SK-N-SH (cell line): ENCODE data around the gene CHPF2. TPM values are rescaled to one million over a fixed set of nuclear protein-coding genes. Genes with fewer than 3 reads are reported as not detected.

Experiments used
- CTCF ChIA-PET: fragments of 300-600, 350-600 bp; formaldehyde crosslinking; extraction: SDS; loops from one replicate; lab custom pipeline; 2021; lab: Yijun Ruan, JAX
- POLR2A ChIA-PET: fragments of 350-600 bp; sonication (Branson Sonifier 250); formaldehyde crosslinking; extraction: SDS; loops from one replicate; lab custom pipeline; 2020; ENCODE audit warnings: antibody characterized with exemption, inconsistent platforms; lab: Yijun Ruan, JAX
- DNase-seq: peaks from one replicate; pipeline ENCODE4 v3.0.0; 2012
- H2AFZ ChIP-seq: fragments of 200-600 bp; sonication (generic); 2 replicates; pipeline ENCODE4 v1.8.1; 2016; ENCODE audit warnings: antibody characterized with exemption, mild to moderate bottlenecking, low read depth
- H3F3A ChIP-seq: fragments of 200-600 bp; sonication (generic); replicated peaks from 2 replicates; pipeline ENCODE3; 2016; ENCODE audit warnings: antibody characterized with exemption, mild to moderate bottlenecking; ENCODE audit not compliant: insufficient read depth
- H3K27ac ChIP-seq, 2 experiments: fragments of 200-500 bp in 1 of 2; fragments of 200-600 bp in 1 of 2; sonication (Bioruptor generic) in 1 of 2; sonication (generic), shearing (Covaris generic) in 1 of 2; 2 replicates each; pipeline versions ENCODE4 v1.5.1 to v1.6.1; 2014 to 2016; ENCODE audit warnings: low read depth in 2 of 2, inconsistent platforms in 1 of 2, low read length in 1 of 2, mild to moderate bottlenecking in 1 of 2, mixed read lengths in 1 of 2
- H3K27me3 ChIP-seq: fragments of 200-600 bp; sonication (generic), shearing (Covaris generic); 2 replicates; pipeline ENCODE4 v1.6.1; 2016; ENCODE audit warnings: mixed run types; ENCODE audit not compliant: insufficient read depth
- H3K36me3 ChIP-seq, 2 experiments: fragments of 200-500 bp in 1 of 2; fragments of 200-600 bp in 1 of 2; sonication (Bioruptor generic) in 1 of 2; sonication (generic) in 1 of 2; replicated peaks in 1 of 2; 2 replicates each; pipeline versions ENCODE3 to v1.5.1; 2014 to 2016; ENCODE audit warnings: low read length in 1 of 2, mild to moderate bottlenecking in 1 of 2; ENCODE audit not compliant: insufficient read depth in 2 of 2, control insufficient read depth in 1 of 2
- H3K4me1 ChIP-seq, 2 experiments: fragments of 200-500 bp in 1 of 2; fragments of 200-600 bp in 1 of 2; sonication (Bioruptor generic) in 1 of 2; sonication (generic), shearing (Covaris generic) in 1 of 2; 2 replicates each; pipeline versions ENCODE4 v1.5.1 to v1.6.1; 2014 to 2016; ENCODE audit warnings: low read depth in 1 of 2, low read length in 1 of 2, mixed run types in 1 of 2; ENCODE audit not compliant: insufficient read depth in 2 of 2, control insufficient read depth in 1 of 2
- H3K4me2 ChIP-seq: fragments of 200-600 bp; sonication (generic), shearing (Covaris generic); 2 replicates; pipeline ENCODE4 v1.6.1; 2017; ENCODE audit warnings: mixed run types
- H3K4me3 ChIP-seq, 2 experiments: fragments of 200-500 bp in 1 of 2; fragments of 200-600 bp in 1 of 2; sonication (Bioruptor generic) in 1 of 2; sonication (generic), shearing (Covaris generic) in 1 of 2; 2 replicates each; pipeline versions ENCODE4 v1.5.1 to v1.8.1; 2014 to 2016; ENCODE audit warnings: low read depth in 2 of 2, inconsistent platforms in 1 of 2, low read length in 1 of 2, mild to moderate bottlenecking in 1 of 2, mixed read lengths in 1 of 2, moderate library complexity in 1 of 2
- H3K79me2 ChIP-seq: fragments of 200-600 bp; sonication (generic); 2 replicates; pipeline ENCODE4 v1.8.1; 2017; ENCODE audit warnings: mild to moderate bottlenecking; ENCODE audit not compliant: insufficient read depth
- H3K9ac ChIP-seq: fragments of 200-600 bp; sonication (generic); 2 replicates; pipeline ENCODE4 v1.6.1; 2017; ENCODE audit warnings: mixed run types
- H3K9me2 ChIP-seq: fragments of 200-600 bp; sonication (generic); 2 replicates; pipeline ENCODE4 v1.6.1; 2017; ENCODE audit warnings: mixed run types
- H3K9me3 ChIP-seq: fragments of 200-600 bp; sonication (generic); 2 replicates; pipeline ENCODE4 v1.6.1; 2017; ENCODE audit warnings: mixed run types, mild to moderate bottlenecking, moderate library complexity
- H4K20me1 ChIP-seq: fragments of 200-600 bp; sonication (generic); 2 replicates; pipeline ENCODE4 v1.6.1; 2017; ENCODE audit warnings: mild to moderate bottlenecking, mixed run types; ENCODE audit not compliant: insufficient read depth
- EP300 ChIP-seq, 2 experiments: IDR thresholded peaks; 2 replicates each; pipeline versions ENCODE4 v1.4.0 to v1.6.1; 2012; ENCODE audit warnings: borderline replicate concordance in 1 of 2, low read depth in 1 of 2, low read length in 1 of 2
- FOXM1 ChIP-seq: IDR thresholded peaks from 2 replicates; pipeline ENCODE4 v1.4.0; 2012; ENCODE audit warnings: low read depth, mild to moderate bottlenecking
- GATA2 ChIP-seq: sonication (generic); formaldehyde crosslinking; IDR thresholded peaks from 2 replicates; pipeline ENCODE4 v1.5.0; 2020; ENCODE audit warnings: mild to moderate bottlenecking, missing genetic modification reagents
- JUND ChIP-seq: IDR thresholded peaks from 2 replicates; pipeline ENCODE4 v1.4.0; 2012
- NFIC ChIP-seq: IDR thresholded peaks from 2 replicates; pipeline ENCODE4 v1.4.0; 2012; ENCODE audit warnings: borderline replicate concordance
- PBX3 ChIP-seq: IDR thresholded peaks from 2 replicates; pipeline ENCODE4; 2012
- RAD21 ChIP-seq: IDR thresholded peaks from 2 replicates; pipeline ENCODE4 v1.6.1; 2012; ENCODE audit warnings: mild to moderate bottlenecking, low read length
- SMC3 ChIP-seq: IDR thresholded peaks from 2 replicates; pipeline ENCODE4 v1.6.1; 2012; ENCODE audit warnings: low read depth, low read length, improper control_type of control experiment
- TAF1 ChIP-seq: IDR thresholded peaks from 2 replicates; pipeline ENCODE4 v1.6.1; 2012; ENCODE audit warnings: low read depth, mild to moderate bottlenecking, low read length, moderate library complexity, borderline replicate concordance
- TCF12 ChIP-seq: IDR thresholded peaks from 2 replicates; pipeline ENCODE4 v1.4.0; 2012
- USF2 ChIP-seq: fragments of 150-350 bp; IDR thresholded peaks from 2 replicates; pipeline ENCODE4 v1.6.1; 2017; ENCODE audit warnings: antibody characterized with exemption, low read length, low read depth, borderline replicate concordance
- WGBS: methylation state at CpG from one replicate; pipeline ENCODE4 v1.1.6; 2017; ENCODE audit warnings: low lambda C conversion rate; 5-methylcytosine and 5-hydroxymethylcytosine counted together
- polyA plus RNA-seq, 3 experiments: library from polyadenylated mRNA; depleted of rRNA; stranded (reverse); fragments of >200 nt; gene quantifications; 2 replicates each; pipeline ENCODE4 v1.2.3, GENCODE V29; 2012

CHPF2 gene
- polyA plus RNA-seq, 1 of the 3 experiments (the other 2 are of a cell fraction) = 68.6 TPM

GRCh38 chr7:151255390-151255789, 23.1 kb downstream of the CHPF2 start:
- no peaks in the 10 kb centered on the region for H3K36me3 ChIP-seq
- POLR2A ChIA-PET = interaction anchor here (1.3 kb wide), 1 partner anchor 23 kb away, joined by 3 read pairs; the partner anchor contains the start of gene CHPF2
- no peaks in the 10 kb centered on the region for H3K27me3 ChIP-seq
- no peak overlapping the region for H2AFZ ChIP-seq
- H3K4me2 ChIP-seq = no peak overlapping the region
- H3K9ac ChIP-seq = no peak overlapping the region
- H3K27ac ChIP-seq = no peak overlapping the region
- no peak for TF ChIP-seq TCF12
- TF ChIP-seq GATA2 (CRISPR knock-in tag) = no peak
- no peak for TF ChIP-seq JUND
- TF ChIP-seq USF2 = no peak
- TF ChIP-seq PBX3 = no peak
- no peak for TF ChIP-seq SMC3
- no peak for TF ChIP-seq TAF1
- TF ChIP-seq RAD21 = no peak
- TF ChIP-seq, all 33 proteins: peak for 0
- H3K9me2 ChIP-seq = no peaks in the 10 kb centered on the region
- 69% methylated on average over 7 of the region's 7 CpGs for WGBS
- no peaks in the 10 kb centered on the region for H4K20me1 ChIP-seq
- no peaks in the 10 kb centered on the region for H3K9me3 ChIP-seq
- CTCF ChIA-PET = interaction anchor here (0.7 to 4.5 kb wide), 5 partner anchors 11 to 95 kb away, joined by 3 to 21 read pairs (median 5); no protein-coding TSS in a partner anchor
- DNase-seq = no peak
- H3K79me2 ChIP-seq = no peaks in the 10 kb centered on the region
- peaks cover 15 to 17% of the 10 kb centered on the region in 2 experiments; a peak in 3 of 4 replicates for H3K4me1 ChIP-seq
- H3K4me3 ChIP-seq = no peak overlapping the region
- H3F3A ChIP-seq = peaks cover 10% of the 10 kb centered on the region

- POLR2A ChIA-PET = interaction anchor here (1.3 kb wide), 2 partner anchors 14 to 24 kb away, joined by 3 read pairs; partner anchors contain the start of gene CHPF2
- DNase-seq = no peak
Measured at GRCh38 chr7:151256410-151257045, 24.2 kb downstream of the CHPF2 start.

More at GRCh38 chr7:151256410-151257045, 24.2 kb downstream of the CHPF2 start:
- no peak overlapping the region for H3K4me3 ChIP-seq
- CTCF ChIA-PET = interaction anchor here (0.7 to 4.5 kb wide), 11 partner anchors 9 to 94 kb away, joined by 3 to 21 read pairs (median 4); no protein-coding TSS in a partner anchor
- no peaks in the 10 kb centered on the region for H3K9me3 ChIP-seq
- H2AFZ ChIP-seq = no peak overlapping the region
- TF ChIP-seq FOXM1 (no peak), SMC3 (no peak), PBX3 (no peak), EP300 (IDR thresholded peaks at IDR 0.05; ENCODE audit: borderline replicate concordance in 1 of 2, low read depth in 1 of 2, low read length in 1 of 2) (no peak), NFIC (no peak)
- no peak overlapping the region for H3K9ac ChIP-seq
- no peak overlapping the region for H3K4me2 ChIP-seq
- H3K27ac ChIP-seq = no peak overlapping the region
- peaks cover 4% of the 10 kb centered on the region for H3F3A ChIP-seq
- H3K27me3 ChIP-seq = no peaks in the 10 kb centered on the region
- H4K20me1 ChIP-seq = no peaks in the 10 kb centered on the region
- no peaks in the 10 kb centered on the region for H3K9me2 ChIP-seq
- H3K79me2 ChIP-seq = no peaks in the 10 kb centered on the region
- peaks cover 7 to 20% of the 10 kb centered on the region in 2 experiments; a peak in 3 of 4 replicates for H3K4me1 ChIP-seq
- 82% methylated on average over 16 of the region's 16 CpGs for WGBS
- H3K36me3 ChIP-seq = no peaks in the 10 kb centered on the region
